ENCODE results near the gene BCAS1.

BCAS1 gene

GRCh38 chr20:54042021-54042420, 28.4 kb downstream of the BCAS1 start:
- FAIRE-seq: no peak
- DNase-seq (ENCODE audit: insufficient read length): no peak
- TF ChIP-seq TAF1 (IDR thresholded peaks at IDR 0.05; ENCODE audit: borderline replicate concordance, low read depth, low read length) (no peak), POLR2A (IDR thresholded peaks at IDR 0.05; ENCODE audit: low read depth, low read length) (no peak), POLR2AphosphoS5 (IDR thresholded peaks at IDR 0.05; ENCODE audit: low read depth, low read length) (no peak)

- no peak for TF ChIP-seq POLR2A (IDR thresholded peaks at IDR 0.05; ENCODE audit: low read depth, low read length)
- no peak for TF ChIP-seq TAF1 (IDR thresholded peaks at IDR 0.05; ENCODE audit: borderline replicate concordance, low read depth, low read length)
- TF ChIP-seq POLR2AphosphoS5 (IDR thresholded peaks at IDR 0.05; ENCODE audit: low read depth, low read length): no peak
- no peak for FAIRE-seq
- DNase-seq (ENCODE audit: insufficient read length): no peak
Observed at GRCh38 chr20:54041336-54041735, 29.1 kb downstream of the BCAS1 start.

GRCh38 chr20:54040531-54040930, 29.9 kb downstream of the BCAS1 start:
- no peak for DNase-seq (ENCODE audit: insufficient read length)
- no peak for FAIRE-seq
- no peak for TF ChIP-seq TAF1 (IDR thresholded peaks at IDR 0.05; ENCODE audit: borderline replicate concordance, low read depth, low read length)
- TF ChIP-seq POLR2AphosphoS5 (IDR thresholded peaks at IDR 0.05; ENCODE audit: low read depth, low read length): no peak
- no peak for TF ChIP-seq POLR2A (IDR thresholded peaks at IDR 0.05; ENCODE audit: low read depth, low read length)

GRCh38 chr20:54038961-54039360, 31.4 kb downstream of the BCAS1 start:
- FAIRE-seq (no peak), DNase-seq (ENCODE audit: insufficient read length) (no peak)

GRCh38 chr20:54037525-54037924, 32.9 kb downstream of the BCAS1 start:
- TF ChIP-seq POLR2AphosphoS5 (IDR thresholded peaks at IDR 0.05; ENCODE audit: low read depth, low read length): no peak
- TF ChIP-seq TAF1 (IDR thresholded peaks at IDR 0.05; ENCODE audit: borderline replicate concordance, low read depth, low read length): no peak
- no peak for TF ChIP-seq POLR2A (IDR thresholded peaks at IDR 0.05; ENCODE audit: low read depth, low read length)
- DNase-seq (ENCODE audit: insufficient read length): no peak
- no peak for FAIRE-seq

More at GRCh38 chr20:54038961-54039360, 31.4 kb downstream of the BCAS1 start:
- no peak for TF ChIP-seq POLR2A (IDR thresholded peaks at IDR 0.05; ENCODE audit: low read depth, low read length)
- TF ChIP-seq POLR2AphosphoS5 (IDR thresholded peaks at IDR 0.05; ENCODE audit: low read depth, low read length): no peak
- no peak for TF ChIP-seq TAF1 (IDR thresholded peaks at IDR 0.05; ENCODE audit: borderline replicate concordance, low read depth, low read length)

GRCh38 chr20:54029643-54030042, 40.8 kb downstream of the BCAS1 start:
- FAIRE-seq (no peak), DNase-seq (ENCODE audit: insufficient read length) (no peak)
- no peak for TF ChIP-seq POLR2AphosphoS5 (IDR thresholded peaks at IDR 0.05; ENCODE audit: low read depth, low read length)
- TF ChIP-seq TAF1 (IDR thresholded peaks at IDR 0.05; ENCODE audit: borderline replicate concordance, low read depth, low read length): no peak
- no peak for TF ChIP-seq POLR2A (IDR thresholded peaks at IDR 0.05; ENCODE audit: low read depth, low read length)

GRCh38 chr20:54029176-54029575, 41.2 kb downstream of the BCAS1 start:
- no peak for DNase-seq (ENCODE audit: insufficient read length)
- no peak for TF ChIP-seq POLR2AphosphoS5 (IDR thresholded peaks at IDR 0.05; ENCODE audit: low read depth, low read length)
- FAIRE-seq: peak; percentile 17

- TF ChIP-seq POLR2A (IDR thresholded peaks at IDR 0.05; ENCODE audit: low read depth, low read length): no peak
- no peak for TF ChIP-seq TAF1 (IDR thresholded peaks at IDR 0.05; ENCODE audit: borderline replicate concordance, low read depth, low read length)
- TF ChIP-seq POLR2AphosphoS5 (IDR thresholded peaks at IDR 0.05; ENCODE audit: low read depth, low read length): no peak
- DNase-seq (ENCODE audit: insufficient read length) (no peak), FAIRE-seq (no peak)
Observed at GRCh38 chr20:54028276-54029011, 42.0 kb downstream of the BCAS1 start.

GRCh38 chr20:54027704-54028103, 42.7 kb downstream of the BCAS1 start:
- FAIRE-seq (no peak), DNase-seq (ENCODE audit: insufficient read length) (no peak)
- TF ChIP-seq POLR2A (IDR thresholded peaks at IDR 0.05; ENCODE audit: low read depth, low read length) (no peak), POLR2AphosphoS5 (IDR thresholded peaks at IDR 0.05; ENCODE audit: low read depth, low read length) (no peak), TAF1 (IDR thresholded peaks at IDR 0.05; ENCODE audit: borderline replicate concordance, low read depth, low read length) (no peak)

- DNase-seq (ENCODE audit: insufficient read length) (no peak), FAIRE-seq (no peak)
- TF ChIP-seq POLR2AphosphoS5 (IDR thresholded peaks at IDR 0.05; ENCODE audit: low read depth, low read length) (no peak), POLR2A (IDR thresholded peaks at IDR 0.05; ENCODE audit: low read depth, low read length) (no peak), TAF1 (IDR thresholded peaks at IDR 0.05; ENCODE audit: borderline replicate concordance, low read depth, low read length) (no peak)
Observed at GRCh38 chr20:54026295-54027064, 43.9 kb downstream of the BCAS1 start.

- FAIRE-seq (no peak), DNase-seq (ENCODE audit: insufficient read length) (no peak)
- no peak for TF ChIP-seq POLR2AphosphoS5 (IDR thresholded peaks at IDR 0.05; ENCODE audit: low read depth, low read length)
- no peak for TF ChIP-seq TAF1 (IDR thresholded peaks at IDR 0.05; ENCODE audit: borderline replicate concordance, low read depth, low read length)
- no peak for TF ChIP-seq POLR2A (IDR thresholded peaks at IDR 0.05; ENCODE audit: low read depth, low read length)
Observed at GRCh38 chr20:54025251-54025771, 45.1 kb downstream of the BCAS1 start.

GRCh38 chr20:54023406-54023805, 47.0 kb downstream of the BCAS1 start:
- FAIRE-seq (no peak), DNase-seq (ENCODE audit: insufficient read length) (no peak)
- TF ChIP-seq POLR2AphosphoS5 (IDR thresholded peaks at IDR 0.05; ENCODE audit: low read depth, low read length) (no peak), TAF1 (IDR thresholded peaks at IDR 0.05; ENCODE audit: borderline replicate concordance, low read depth, low read length) (no peak), POLR2A (IDR thresholded peaks at IDR 0.05; ENCODE audit: low read depth, low read length) (no peak)

Measured in GM12892 (cell line).